Keratinocyte (primary cell): ENCODE results near the gene RAD9A. TPM values are rescaled to one million over a fixed set of nuclear protein-coding genes. Genes with fewer than 3 reads are reported as not detected.

Experiments
- DNase-seq: peaks from one replicate; pipeline ENCODE4 v3.0.0-alpha.2; 2011; ENCODE audit warnings: low read depth, missing footprints, low spot score
- FAIRE-seq: peaks from 2 replicates; lab custom pipeline; 2011; peaks lifted over from hg19 to GRCh38; lab: Jason Lieb, UNC
- H2AFZ ChIP-seq: 2 replicates; pipeline ENCODE4 v1.6.0; 2012; ENCODE audit warnings: low read length, control low read depth, inconsistent platforms; ENCODE audit not compliant: control insufficient read depth
- H3K27ac ChIP-seq: 2 replicates; pipeline ENCODE4 v1.5.1; 2011; ENCODE audit warnings: low read length; ENCODE audit not compliant: control insufficient read depth, insufficient read depth
- H3K27me3 ChIP-seq: 3 replicates; pipeline ENCODE4 v1.6.0; 2011; ENCODE audit warnings: low read length; ENCODE audit not compliant: control insufficient read depth, insufficient read depth; ENCODE audit errors: extremely low read depth
- H3K36me3 ChIP-seq, 2 experiments: 2 replicates in 1 of 2; 3 replicates in 1 of 2; pipeline ENCODE4 v1.5.1; 2011; ENCODE audit warnings: low read length in 2 of 2, mild to moderate bottlenecking in 1 of 2; ENCODE audit not compliant: control insufficient read depth in 2 of 2, insufficient read depth in 2 of 2; ENCODE audit errors: extremely low read depth in 1 of 2
- H3K4me1 ChIP-seq: 3 replicates; pipeline ENCODE4 v1.5.1; 2011; ENCODE audit warnings: low read length; ENCODE audit not compliant: control insufficient read depth, insufficient read depth; ENCODE audit errors: extremely low read depth
- H3K4me2 ChIP-seq: 3 replicates; pipeline ENCODE4 v1.6.0; 2011; ENCODE audit warnings: low read depth, low read length; ENCODE audit not compliant: control insufficient read depth, insufficient read depth; ENCODE audit errors: extremely low read depth
- H3K4me3 ChIP-seq, 3 experiments: fragments of 200-600 bp in 1 of 3; sonication (generic) in 1 of 3; 2 replicates in 2 of 3; 3 replicates in 1 of 3; pipeline ENCODE4 v1.5.1; 2011 to 2016; ENCODE audit warnings: low read length in 3 of 3, mild to moderate bottlenecking in 3 of 3, control low read depth in 2 of 3, inconsistent platforms in 1 of 3, low read depth in 1 of 3, mixed read lengths in 1 of 3, mixed run types in 1 of 3, moderate library complexity in 1 of 3; ENCODE audit not compliant: control insufficient read depth in 2 of 3, insufficient read depth in 2 of 3; ENCODE audit errors: extremely low read depth in 1 of 3
- H3K79me2 ChIP-seq: 2 replicates; pipeline ENCODE4 v1.6.0; 2012; ENCODE audit warnings: low read length; ENCODE audit not compliant: control insufficient read depth, insufficient read depth
- H3K9ac ChIP-seq: 3 replicates; pipeline ENCODE4 v1.6.0; 2011; ENCODE audit warnings: low read length; ENCODE audit not compliant: control insufficient read depth, insufficient read depth; ENCODE audit errors: extremely low read depth
- H3K9me1 ChIP-seq: 3 replicates; pipeline ENCODE4 v1.6.0; 2011; ENCODE audit warnings: low read length; ENCODE audit not compliant: control insufficient read depth, insufficient read depth; ENCODE audit errors: extremely low read depth
- H3K9me3 ChIP-seq: 2 replicates; pipeline ENCODE4 v1.5.1; 2012; ENCODE audit warnings: low read depth, low read length; ENCODE audit not compliant: control insufficient read depth
- H4K20me1 ChIP-seq: 3 replicates; pipeline ENCODE4 v1.6.0; 2011; ENCODE audit warnings: low read length; ENCODE audit not compliant: control insufficient read depth, insufficient read depth; ENCODE audit errors: extremely low read depth
- EZH2 ChIP-seq: IDR thresholded peaks from one replicate; pipeline ENCODE4 v1.6.1; 2012; ENCODE audit warnings: inconsistent platforms, mild to moderate bottlenecking, low read length, moderate library complexity
- dilution Hi-C: fragments of 300-500 bp; cut with MboI; formaldehyde crosslinking; loops from one replicate; pipeline ENCODE4 v1.7.0; 2020; ENCODE audit warnings: low sequenced_read_pairs; ENCODE audit not compliant: extremely low pct_ligation_motif_present
- polyA plus RNA-seq, 5 experiments: library from polyadenylated mRNA; depleted of rRNA in 3 of 5; stranded (reverse) in 3 of 5; stranded (forward) in 1 of 5; unstranded in 1 of 5; fragments of >200 nt; gene quantifications; 1 replicate in 1 of 5; 2 replicates in 3 of 5; 3 replicates in 1 of 5; pipeline versions ENCODE4 v1.2.1 to v1.2.3, GENCODE V29; 2011 to 2012; ENCODE audit warnings: missing spikeins in 2 of 5, low read depth in 1 of 5, low replicate concordance in 1 of 5
- TF ChIP-seq, protein P1 (sequence below), 3 experiments: IDR thresholded peaks in 1 of 3; conservative IDR thresholded peaks in 1 of 3; optimal IDR thresholded peaks in 1 of 3; 2 replicates in 2 of 3; 3 replicates in 1 of 3; pipeline versions ENCODE3 to v1.5.1; 2011; ENCODE audit warnings: low read length in 3 of 3, mild to moderate bottlenecking in 3 of 3, moderate library complexity in 2 of 3, control low read depth in 1 of 3, inconsistent platforms in 1 of 3; ENCODE audit not compliant: insufficient read depth in 2 of 3; ENCODE audit errors: extremely low read depth in 1 of 3

Gene RAD9A
- polyA plus RNA-seq, 1 donor (not counting 4 experiments of a cell fraction or from before 2014, with no cell fraction given): 5.7 TPM

DNA sequence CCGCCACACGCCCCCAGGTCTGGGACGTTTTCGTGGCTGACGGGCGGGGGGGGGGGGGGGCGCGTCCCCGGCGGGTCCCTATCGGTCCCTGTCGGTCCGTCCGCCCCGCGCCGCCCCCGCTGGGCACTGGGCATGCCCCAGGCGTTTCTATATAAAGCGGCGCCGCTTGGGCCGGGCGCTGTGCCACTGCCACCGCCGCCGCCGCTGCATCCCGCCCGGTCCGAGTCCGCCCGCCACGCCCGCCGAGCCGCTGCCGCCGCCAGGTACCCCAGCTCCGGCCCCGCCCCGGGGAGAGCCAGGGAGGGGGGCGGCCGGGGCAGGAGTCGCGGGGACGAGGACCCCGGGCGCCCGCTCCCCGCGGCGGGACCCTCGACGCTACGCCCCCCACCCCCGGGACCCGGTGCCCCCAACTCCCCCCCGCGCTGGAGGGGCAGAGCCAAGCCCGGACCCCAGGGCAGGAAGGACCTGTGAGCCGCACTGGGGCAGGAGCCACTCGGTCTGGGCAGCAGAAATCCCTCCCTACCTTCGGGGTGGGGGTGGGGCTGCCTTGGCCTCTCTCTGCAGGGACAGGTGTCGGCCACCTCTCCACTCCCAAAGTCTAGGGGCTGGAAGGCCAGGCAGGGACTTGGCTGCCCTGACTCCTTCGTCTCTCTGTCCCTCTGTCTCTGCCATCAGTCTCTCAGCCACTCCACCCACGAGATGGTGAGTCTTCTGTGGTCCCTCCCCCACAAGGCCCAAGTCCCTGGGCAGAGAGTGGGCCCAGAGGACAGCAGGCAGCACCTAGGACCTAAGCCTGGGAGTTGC is 23.9 kb downstream of the RAD9A start, which contains the start of gene CARNS1:
Gene CARNS1, plus strand, starts transcription at position 178 of the 804 bp plus-strand sequence. Its CDS starts 522 bp downstream, at position 700.
- Histone ChIP-seq H3K79me2 (no peaks in the 10 kb centered on the region), H3K9me3 (no peaks in the 10 kb centered on the region), H4K20me1 (no peaks in the 10 kb centered on the region), H3K9ac (no peak within 1 kb of the TSS), H2AFZ (no peak within 1 kb of the TSS), H3K9me1 (no peaks in the 10 kb centered on the region), H3K36me3 (no peaks in the 10 kb centered on the region), H3K27ac (no peak within 1 kb of the TSS), H3K4me3 (no peak within 1 kb of the TSS), H3K4me1 (peaks cover 9% of the 10 kb centered on the region), H3K27me3 (peaks cover 18% of the 10 kb centered on the region), H3K4me2 (no peak within 1 kb of the TSS)
- peak; percentile 30 for TF ChIP-seq EZH2
- TF ChIP-seq, protein P1, sequence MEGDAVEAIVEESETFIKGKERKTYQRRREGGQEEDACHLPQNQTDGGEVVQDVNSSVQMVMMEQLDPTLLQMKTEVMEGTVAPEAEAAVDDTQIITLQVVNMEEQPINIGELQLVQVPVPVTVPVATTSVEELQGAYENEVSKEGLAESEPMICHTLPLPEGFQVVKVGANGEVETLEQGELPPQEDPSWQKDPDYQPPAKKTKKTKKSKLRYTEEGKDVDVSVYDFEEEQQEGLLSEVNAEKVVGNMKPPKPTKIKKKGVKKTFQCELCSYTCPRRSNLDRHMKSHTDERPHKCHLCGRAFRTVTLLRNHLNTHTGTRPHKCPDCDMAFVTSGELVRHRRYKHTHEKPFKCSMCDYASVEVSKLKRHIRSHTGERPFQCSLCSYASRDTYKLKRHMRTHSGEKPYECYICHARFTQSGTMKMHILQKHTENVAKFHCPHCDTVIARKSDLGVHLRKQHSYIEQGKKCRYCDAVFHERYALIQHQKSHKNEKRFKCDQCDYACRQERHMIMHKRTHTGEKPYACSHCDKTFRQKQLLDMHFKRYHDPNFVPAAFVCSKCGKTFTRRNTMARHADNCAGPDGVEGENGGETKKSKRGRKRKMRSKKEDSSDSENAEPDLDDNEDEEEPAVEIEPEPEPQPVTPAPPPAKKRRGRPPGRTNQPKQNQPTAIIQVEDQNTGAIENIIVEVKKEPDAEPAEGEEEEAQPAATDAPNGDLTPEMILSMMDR (optimal IDR thresholded peaks at IDR 0.05 in 1 of 3, IDR thresholded peaks at IDR 0.05 in 1 of 3, conservative IDR thresholded peaks at IDR 0.05 in 1 of 3; ENCODE audit: extremely low read depth in 1 of 3, insufficient read depth in 2 of 3, low read length in 3 of 3): no peak
- FAIRE-seq (no peak), DNase-seq (no peak)
- dilution Hi-C loops: no loop called here

DNA sequence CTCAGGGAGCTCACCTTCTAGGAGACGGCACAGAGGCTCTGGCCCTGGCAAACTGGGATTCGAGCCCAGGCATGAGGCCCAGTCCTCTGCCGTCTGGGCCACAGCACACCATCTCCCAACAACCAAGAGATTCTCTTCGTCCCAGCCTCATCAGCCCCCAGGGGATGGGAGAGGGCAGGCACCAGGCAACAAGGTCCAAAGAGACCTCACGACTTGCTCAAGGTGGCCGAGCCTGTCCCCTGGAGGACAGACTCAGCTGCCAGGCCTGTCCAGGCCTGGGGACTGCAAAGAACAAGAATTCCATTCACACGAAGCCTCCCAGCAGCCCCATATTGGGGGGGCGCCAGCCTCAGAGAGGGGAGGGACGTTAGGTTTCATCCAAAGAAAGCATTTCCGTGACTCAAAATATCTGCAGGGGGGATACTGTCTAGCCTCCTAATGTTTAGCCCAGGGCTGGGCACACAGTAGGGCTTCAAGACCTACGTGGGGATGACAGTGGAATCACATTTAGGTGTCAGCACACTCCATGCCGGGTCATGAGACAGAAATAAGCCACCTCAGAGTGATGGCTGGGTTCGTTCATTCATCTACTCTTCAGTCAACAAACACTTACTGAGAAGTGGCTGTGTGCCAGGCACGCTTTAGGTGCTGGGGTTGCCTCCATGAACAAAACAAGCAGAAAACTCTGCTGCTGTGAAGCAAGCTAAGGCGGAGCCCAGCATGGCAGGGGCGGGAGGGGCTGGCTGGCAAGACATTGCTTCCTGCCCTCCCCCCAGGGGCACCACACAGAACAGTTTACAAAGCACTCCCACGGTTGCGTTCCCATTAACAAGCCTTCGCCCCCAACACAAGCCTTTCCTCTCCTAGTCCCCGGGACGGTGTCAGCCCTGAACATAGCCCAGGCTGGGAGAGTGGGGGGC is 24.9 kb downstream of the RAD9A start:
- FAIRE-seq (peak; percentile 74), DNase-seq (no peak)
- dilution Hi-C loops: no loop called here
- TF ChIP-seq, protein P1 (optimal IDR thresholded peaks at IDR 0.05 in 1 of 3, IDR thresholded peaks at IDR 0.05 in 1 of 3, conservative IDR thresholded peaks at IDR 0.05 in 1 of 3; ENCODE audit: extremely low read depth in 1 of 3, insufficient read depth in 2 of 3, low read length in 3 of 3): no peak
- no peak for TF ChIP-seq EZH2
- Histone ChIP-seq H3K9me1 (no peaks in the 10 kb centered on the region), H3K9ac (no peak overlapping the region), H4K20me1 (no peaks in the 10 kb centered on the region), H3K4me2 (no peak overlapping the region), H3K27me3 (peaks cover 18% of the 10 kb centered on the region), H2AFZ (no peak overlapping the region), H3K4me1 (peaks cover 11% of the 10 kb centered on the region), H3K27ac (no peak overlapping the region), H3K79me2 (no peaks in the 10 kb centered on the region), H3K4me3 (no peak overlapping the region), H3K9me3 (no peaks in the 10 kb centered on the region), H3K36me3 (no peaks in the 10 kb centered on the region)
